SK-N-SH treated with all-trans-retinoic acid at 6 μM for 48 hours (cell line): ENCODE data around the gene DOCK1.

Source experiments
- ARNTL ChIP-seq: fragments of 450-650 bp; formaldehyde crosslinking; IDR thresholded peaks from 2 replicates; pipeline ENCODE4 v1.5.0; 2020; ENCODE audit warnings: low read depth, mild to moderate bottlenecking, moderate library complexity, borderline replicate concordance
- BACH2 ChIP-seq: fragments of 250-450 bp; sonication (Bioruptor Pico); IDR thresholded peaks from 2 replicates; pipeline ENCODE4 v1.9.0; 2021; ENCODE audit warnings: mild to moderate bottlenecking, borderline replicate concordance
- CSDC2 ChIP-seq: fragments of 250-450 bp; sonication (Bioruptor Pico); IDR thresholded peaks from 2 replicates; pipeline ENCODE4 v1.5.0; 2020; ENCODE audit warnings: mild to moderate bottlenecking, moderate library complexity
- PATZ1 ChIP-seq: fragments of 250-450 bp; sonication (Bioruptor Pico); IDR thresholded peaks from 2 replicates; pipeline ENCODE4 v1.8.0; 2020; ENCODE audit warnings: mild to moderate bottlenecking, moderate library complexity, borderline replicate concordance
- RARB ChIP-seq: fragments of 250-450 bp; sonication (Bioruptor Pico); IDR thresholded peaks from 2 replicates; pipeline ENCODE4 v1.8.0; 2021; ENCODE audit warnings: mild to moderate bottlenecking, moderate library complexity
- SNAI2 ChIP-seq: fragments of 250-450 bp; sonication (Bioruptor Pico); IDR thresholded peaks from 2 replicates; pipeline ENCODE4 v1.5.0; 2020; ENCODE audit warnings: mild to moderate bottlenecking, moderate library complexity
- ZC3H10 ChIP-seq: fragments of 250-450 bp; sonication (Bioruptor Pico); IDR thresholded peaks from 2 replicates; pipeline ENCODE4 v1.5.1; 2021; ENCODE audit warnings: mild to moderate bottlenecking, moderate library complexity
- ZFP3 ChIP-seq: fragments of 250-450 bp; sonication (Bioruptor Pico); IDR thresholded peaks from 2 replicates; pipeline ENCODE4 v1.5.0; 2020; ENCODE audit warnings: mild to moderate bottlenecking, moderate library complexity
- TF ChIP-seq, protein P1 (sequence below): fragments of 250-450 bp; sonication (Bioruptor Pico); IDR thresholded peaks from 2 replicates; pipeline ENCODE4 v1.8.0; 2021; ENCODE audit warnings: low read depth, mild to moderate bottlenecking, moderate library complexity, borderline replicate concordance
- TF ChIP-seq, protein P2 (sequence below): fragments of 250-450 bp; sonication (Bioruptor Pico); IDR thresholded peaks from 2 replicates; pipeline ENCODE4 v1.5.1; 2020; ENCODE audit warnings: low read depth, mild to moderate bottlenecking, moderate library complexity
- TF ChIP-seq, protein P3 (sequence below): fragments of 250-450 bp; sonication (Bioruptor Pico); IDR thresholded peaks from 2 replicates; pipeline ENCODE4 v1.5.0; 2020; ENCODE audit warnings: mild to moderate bottlenecking, moderate library complexity

DNA sequence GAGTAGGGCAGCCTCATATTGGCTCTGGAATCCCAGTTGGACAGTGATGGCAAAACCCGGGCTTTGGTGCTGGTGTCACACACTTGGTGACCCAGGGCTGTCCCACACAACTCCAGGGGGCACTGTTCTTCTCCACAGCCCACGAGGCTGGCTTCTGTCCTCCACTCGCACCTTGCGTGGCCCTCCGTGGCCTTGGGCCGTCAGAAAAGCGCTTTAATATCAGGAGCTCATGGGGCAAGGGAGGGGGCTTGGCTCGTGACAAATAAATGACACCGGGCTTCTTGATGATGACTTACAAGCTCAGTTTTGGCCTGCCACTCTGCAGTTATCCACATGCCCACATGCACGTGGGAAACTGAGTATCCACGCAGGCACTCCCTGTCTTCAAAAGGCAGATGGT lies 8.1 kb downstream of the DOCK1 start:
- TF ChIP-seq BACH2 (no peak), ZFP3 (CRISPR knock-in tag) (no peak), ZC3H10 (CRISPR knock-in tag) (no peak), SNAI2 (no peak), CSDC2 (CRISPR knock-in tag) (no peak), RARB (no peak), PATZ1 (CRISPR knock-in tag) (no peak), ARNTL (CRISPR knock-in tag) (no peak)
- TF ChIP-seq, protein P1, sequence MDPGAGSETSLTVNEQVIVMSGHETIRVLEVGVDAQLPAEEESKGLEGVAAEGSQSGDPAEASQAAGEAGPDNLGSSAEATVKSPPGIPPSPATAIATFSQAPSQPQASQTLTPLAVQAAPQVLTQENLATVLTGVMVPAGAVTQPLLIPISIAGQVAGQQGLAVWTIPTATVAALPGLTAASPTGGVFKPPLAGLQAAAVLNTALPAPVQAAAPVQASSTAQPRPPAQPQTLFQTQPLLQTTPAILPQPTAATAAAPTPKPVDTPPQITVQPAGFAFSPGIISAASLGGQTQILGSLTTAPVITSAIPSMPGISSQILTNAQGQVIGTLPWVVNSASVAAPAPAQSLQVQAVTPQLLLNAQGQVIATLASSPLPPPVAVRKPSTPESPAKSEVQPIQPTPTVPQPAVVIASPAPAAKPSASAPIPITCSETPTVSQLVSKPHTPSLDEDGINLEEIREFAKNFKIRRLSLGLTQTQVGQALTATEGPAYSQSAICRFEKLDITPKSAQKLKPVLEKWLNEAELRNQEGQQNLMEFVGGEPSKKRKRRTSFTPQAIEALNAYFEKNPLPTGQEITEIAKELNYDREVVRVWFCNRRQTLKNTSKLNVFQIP: no peak
- TF ChIP-seq, protein P2, sequence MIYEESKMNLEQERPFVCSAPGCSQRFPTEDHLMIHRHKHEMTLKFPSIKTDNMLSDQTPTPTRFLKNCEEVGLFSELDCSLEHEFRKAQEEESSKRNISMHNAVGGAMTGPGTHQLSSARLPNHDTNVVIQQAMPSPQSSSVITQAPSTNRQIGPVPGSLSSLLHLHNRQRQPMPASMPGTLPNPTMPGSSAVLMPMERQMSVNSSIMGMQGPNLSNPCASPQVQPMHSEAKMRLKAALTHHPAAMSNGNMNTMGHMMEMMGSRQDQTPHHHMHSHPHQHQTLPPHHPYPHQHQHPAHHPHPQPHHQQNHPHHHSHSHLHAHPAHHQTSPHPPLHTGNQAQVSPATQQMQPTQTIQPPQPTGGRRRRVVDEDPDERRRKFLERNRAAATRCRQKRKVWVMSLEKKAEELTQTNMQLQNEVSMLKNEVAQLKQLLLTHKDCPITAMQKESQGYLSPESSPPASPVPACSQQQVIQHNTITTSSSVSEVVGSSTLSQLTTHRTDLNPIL (CRISPR knock-in tag): no peak
- TF ChIP-seq, protein P3, sequence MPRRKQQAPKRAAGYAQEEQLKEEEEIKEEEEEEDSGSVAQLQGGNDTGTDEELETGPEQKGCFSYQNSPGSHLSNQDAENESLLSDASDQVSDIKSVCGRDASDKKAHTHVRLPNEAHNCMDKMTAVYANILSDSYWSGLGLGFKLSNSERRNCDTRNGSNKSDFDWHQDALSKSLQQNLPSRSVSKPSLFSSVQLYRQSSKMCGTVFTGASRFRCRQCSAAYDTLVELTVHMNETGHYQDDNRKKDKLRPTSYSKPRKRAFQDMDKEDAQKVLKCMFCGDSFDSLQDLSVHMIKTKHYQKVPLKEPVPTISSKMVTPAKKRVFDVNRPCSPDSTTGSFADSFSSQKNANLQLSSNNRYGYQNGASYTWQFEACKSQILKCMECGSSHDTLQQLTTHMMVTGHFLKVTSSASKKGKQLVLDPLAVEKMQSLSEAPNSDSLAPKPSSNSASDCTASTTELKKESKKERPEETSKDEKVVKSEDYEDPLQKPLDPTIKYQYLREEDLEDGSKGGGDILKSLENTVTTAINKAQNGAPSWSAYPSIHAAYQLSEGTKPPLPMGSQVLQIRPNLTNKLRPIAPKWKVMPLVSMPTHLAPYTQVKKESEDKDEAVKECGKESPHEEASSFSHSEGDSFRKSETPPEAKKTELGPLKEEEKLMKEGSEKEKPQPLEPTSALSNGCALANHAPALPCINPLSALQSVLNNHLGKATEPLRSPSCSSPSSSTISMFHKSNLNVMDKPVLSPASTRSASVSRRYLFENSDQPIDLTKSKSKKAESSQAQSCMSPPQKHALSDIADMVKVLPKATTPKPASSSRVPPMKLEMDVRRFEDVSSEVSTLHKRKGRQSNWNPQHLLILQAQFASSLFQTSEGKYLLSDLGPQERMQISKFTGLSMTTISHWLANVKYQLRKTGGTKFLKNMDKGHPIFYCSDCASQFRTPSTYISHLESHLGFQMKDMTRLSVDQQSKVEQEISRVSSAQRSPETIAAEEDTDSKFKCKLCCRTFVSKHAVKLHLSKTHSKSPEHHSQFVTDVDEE (CRISPR knock-in tag): no peak
